SK-N-SH treated with all-trans-retinoic acid at 6 μM for 48 hours (cell line): ENCODE results near the gene TMEM25.

ENCODE experiments used
- CSDC2 ChIP-seq: fragments of 250-450 bp; sonication (Bioruptor Pico); IDR thresholded peaks from 2 replicates; pipeline ENCODE4 v1.5.0; 2020; ENCODE audit warnings: mild to moderate bottlenecking, moderate library complexity
- GLIS3 ChIP-seq: fragments of 250-450 bp; sonication (Bioruptor Pico); IDR thresholded peaks from 2 replicates; pipeline ENCODE4 v1.5.0; 2020; ENCODE audit warnings: mild to moderate bottlenecking, moderate library complexity
- ISL1 ChIP-seq: fragments of 250-450 bp; sonication (Bioruptor Pico); IDR thresholded peaks from 2 replicates; pipeline ENCODE4 v2.1.2; 2022; ENCODE audit warnings: mild to moderate bottlenecking, moderate library complexity
- PATZ1 ChIP-seq: fragments of 250-450 bp; sonication (Bioruptor Pico); IDR thresholded peaks from 2 replicates; pipeline ENCODE4 v1.8.0; 2020; ENCODE audit warnings: mild to moderate bottlenecking, moderate library complexity, borderline replicate concordance
- RARB ChIP-seq: fragments of 250-450 bp; sonication (Bioruptor Pico); IDR thresholded peaks from 2 replicates; pipeline ENCODE4 v1.8.0; 2021; ENCODE audit warnings: mild to moderate bottlenecking, moderate library complexity
- SNAI2 ChIP-seq: fragments of 250-450 bp; sonication (Bioruptor Pico); IDR thresholded peaks from 2 replicates; pipeline ENCODE4 v1.5.0; 2020; ENCODE audit warnings: mild to moderate bottlenecking, moderate library complexity
- TCF4 ChIP-seq: fragments of 250-450 bp; sonication (Bioruptor Pico); IDR thresholded peaks from 2 replicates; pipeline ENCODE4 v1.8.0; 2021; ENCODE audit warnings: mild to moderate bottlenecking, moderate library complexity, borderline replicate concordance
- TOX ChIP-seq: fragments of 250-450 bp; sonication (Bioruptor Pico); IDR thresholded peaks from 2 replicates; pipeline ENCODE4 v1.8.0; 2021; ENCODE audit warnings: mild to moderate bottlenecking, moderate library complexity, borderline replicate concordance
- ZFP3 ChIP-seq: fragments of 250-450 bp; sonication (Bioruptor Pico); IDR thresholded peaks from 2 replicates; pipeline ENCODE4 v1.5.0; 2020; ENCODE audit warnings: mild to moderate bottlenecking, moderate library complexity
- ZFP30 ChIP-seq: fragments of 450-650 bp; formaldehyde crosslinking; IDR thresholded peaks from 2 replicates; pipeline ENCODE4 v1.5.0; 2022; ENCODE audit warnings: mild to moderate bottlenecking, moderate library complexity
- TF ChIP-seq, protein P1 (sequence below): fragments of 250-450 bp; sonication (Bioruptor Pico); IDR thresholded peaks from 2 replicates; pipeline ENCODE4 v1.8.0; 2021; ENCODE audit warnings: low read depth, mild to moderate bottlenecking, moderate library complexity, borderline replicate concordance
- TF ChIP-seq, protein P2 (sequence below): fragments of 250-450 bp; sonication (Bioruptor Pico); IDR thresholded peaks from 2 replicates; pipeline ENCODE4 v1.5.1; 2021; ENCODE audit warnings: mild to moderate bottlenecking, moderate library complexity

- TF ChIP-seq SNAI2 (CRISPR knock-in tag) (no peak), ZFP3 (CRISPR knock-in tag) (no peak), ZFP30 (no peak), PATZ1 (no peak), RARB (CRISPR knock-in tag) (no peak), ISL1 (CRISPR knock-in tag) (no peak), GLIS3 (CRISPR knock-in tag) (no peak), TCF4 (CRISPR knock-in tag) (no peak), TOX (no peak), CSDC2 (CRISPR knock-in tag) (no peak)
- TF ChIP-seq, protein P1, sequence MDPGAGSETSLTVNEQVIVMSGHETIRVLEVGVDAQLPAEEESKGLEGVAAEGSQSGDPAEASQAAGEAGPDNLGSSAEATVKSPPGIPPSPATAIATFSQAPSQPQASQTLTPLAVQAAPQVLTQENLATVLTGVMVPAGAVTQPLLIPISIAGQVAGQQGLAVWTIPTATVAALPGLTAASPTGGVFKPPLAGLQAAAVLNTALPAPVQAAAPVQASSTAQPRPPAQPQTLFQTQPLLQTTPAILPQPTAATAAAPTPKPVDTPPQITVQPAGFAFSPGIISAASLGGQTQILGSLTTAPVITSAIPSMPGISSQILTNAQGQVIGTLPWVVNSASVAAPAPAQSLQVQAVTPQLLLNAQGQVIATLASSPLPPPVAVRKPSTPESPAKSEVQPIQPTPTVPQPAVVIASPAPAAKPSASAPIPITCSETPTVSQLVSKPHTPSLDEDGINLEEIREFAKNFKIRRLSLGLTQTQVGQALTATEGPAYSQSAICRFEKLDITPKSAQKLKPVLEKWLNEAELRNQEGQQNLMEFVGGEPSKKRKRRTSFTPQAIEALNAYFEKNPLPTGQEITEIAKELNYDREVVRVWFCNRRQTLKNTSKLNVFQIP, result no peak
- TF ChIP-seq, protein P2, sequence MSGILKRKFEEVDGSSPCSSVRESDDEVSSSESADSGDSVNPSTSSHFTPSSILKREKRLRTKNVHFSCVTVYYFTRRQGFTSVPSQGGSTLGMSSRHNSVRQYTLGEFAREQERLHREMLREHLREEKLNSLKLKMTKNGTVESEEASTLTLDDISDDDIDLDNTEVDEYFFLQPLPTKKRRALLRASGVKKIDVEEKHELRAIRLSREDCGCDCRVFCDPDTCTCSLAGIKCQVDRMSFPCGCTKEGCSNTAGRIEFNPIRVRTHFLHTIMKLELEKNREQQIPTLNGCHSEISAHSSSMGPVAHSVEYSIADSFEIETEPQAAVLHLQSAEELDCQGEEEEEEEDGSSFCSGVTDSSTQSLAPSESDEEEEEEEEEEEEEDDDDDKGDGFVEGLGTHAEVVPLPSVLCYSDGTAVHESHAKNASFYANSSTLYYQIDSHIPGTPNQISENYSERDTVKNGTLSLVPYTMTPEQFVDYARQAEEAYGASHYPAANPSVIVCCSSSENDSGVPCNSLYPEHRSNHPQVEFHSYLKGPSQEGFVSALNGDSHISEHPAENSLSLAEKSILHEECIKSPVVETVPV, result no peak
Measured at GRCh38 chr11:118545533-118545932, 14.5 kb downstream of the TMEM25 start.
